IPS DF 6.9 (cell line): ENCODE measurements around the gene RSPH1.

Experiments used
- DNase-seq: peaks from one replicate; pipeline ENCODE4 v3.0.0-alpha.2; 2013; ENCODE audit warnings: low read depth, low spot score
- H3K27ac ChIP-seq: one replicate; pipeline ENCODE4 v1.5.1; 2013; ENCODE audit warnings: low read length, control low read depth
- H3K27me3 ChIP-seq: 2 replicates; pipeline ENCODE4 v1.6.1; 2013; ENCODE audit warnings: mild to moderate bottlenecking, low read length; ENCODE audit not compliant: control insufficient read depth, insufficient read depth
- H3K36me3 ChIP-seq: 2 replicates; pipeline ENCODE4 v1.6.1; 2013; ENCODE audit warnings: low read length; ENCODE audit not compliant: control insufficient read depth, insufficient read depth
- H3K4me1 ChIP-seq: 2 replicates; pipeline ENCODE4 v1.6.1; 2013; ENCODE audit warnings: low read length; ENCODE audit not compliant: control insufficient read depth, insufficient read depth
- H3K4me3 ChIP-seq: 2 replicates; pipeline ENCODE4 v1.5.1; 2013; ENCODE audit warnings: mild to moderate bottlenecking, low read length
- H3K9me3 ChIP-seq: 2 replicates; pipeline ENCODE4 v1.6.1; 2013; ENCODE audit warnings: low read length, inconsistent platforms; ENCODE audit not compliant: control insufficient read depth, insufficient read depth
- WGBS: extraction: QIAGEN DNeasy Blood & Tissue Kit; methylation state at CpG from one replicate; pipeline ENCODE4 v1.1.7; 2013; ENCODE audit warnings: mixed read lengths, missing lambda C conversion rate; ENCODE audit not compliant: insufficient read length, insufficient coverage; 5-methylcytosine and 5-hydroxymethylcytosine counted together

The RSPH1 gene

DNA sequence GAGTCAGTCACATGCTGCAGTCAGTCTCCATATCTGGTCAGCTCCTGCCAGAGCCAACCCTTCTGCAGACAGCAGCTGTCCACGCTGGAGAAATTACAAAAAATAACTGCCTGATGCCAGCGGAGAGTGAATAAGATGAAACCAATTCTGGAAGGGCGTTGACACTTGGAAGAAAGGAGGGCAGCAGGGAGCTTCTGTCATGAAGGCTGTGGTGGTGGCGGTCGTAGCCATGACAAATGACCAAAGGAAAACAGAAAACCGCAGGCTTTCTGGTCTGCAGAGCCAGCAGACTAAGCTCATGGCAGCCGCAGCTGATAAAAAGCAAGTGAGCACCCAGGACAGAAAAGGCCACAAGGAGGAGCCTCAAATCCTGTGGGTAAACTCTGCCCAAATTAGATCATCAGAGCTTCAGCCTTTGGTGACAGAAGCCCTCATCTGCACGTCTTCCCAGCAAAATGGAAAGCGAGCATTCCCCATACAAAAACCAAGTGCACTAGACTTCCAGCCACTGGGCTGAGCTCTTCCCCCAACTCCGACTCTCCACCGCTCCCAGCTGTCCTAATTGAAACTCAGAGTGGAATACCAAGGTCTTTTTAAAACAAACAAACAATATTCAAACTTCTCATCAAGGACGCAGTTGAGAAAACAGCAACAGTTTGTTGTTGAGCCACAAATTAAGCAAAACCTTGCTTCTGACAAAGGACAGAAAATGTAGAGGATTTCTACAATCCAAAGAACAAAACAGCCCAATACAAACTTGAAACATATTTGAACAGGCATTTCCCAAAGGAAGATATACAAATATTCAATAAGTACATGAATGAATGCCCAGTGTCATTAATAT lies 28.7 kb downstream of the RSPH1 start:
- Histone ChIP-seq H3K4me1 (peaks cover 1% of the 10 kb centered on the region; the same call in 1 of the 2 replicates), H3K27ac (no peak overlapping the region), H3K9me3 (no peaks in the 10 kb centered on the region), H3K4me3 (no peak overlapping the region), H3K27me3 (no peaks in the 10 kb centered on the region), H3K36me3 (no peaks in the 10 kb centered on the region)
- DNase-seq = no peak
- no CpG with 5 or more reads among the region's 12 CpGs for WGBS

DNA sequence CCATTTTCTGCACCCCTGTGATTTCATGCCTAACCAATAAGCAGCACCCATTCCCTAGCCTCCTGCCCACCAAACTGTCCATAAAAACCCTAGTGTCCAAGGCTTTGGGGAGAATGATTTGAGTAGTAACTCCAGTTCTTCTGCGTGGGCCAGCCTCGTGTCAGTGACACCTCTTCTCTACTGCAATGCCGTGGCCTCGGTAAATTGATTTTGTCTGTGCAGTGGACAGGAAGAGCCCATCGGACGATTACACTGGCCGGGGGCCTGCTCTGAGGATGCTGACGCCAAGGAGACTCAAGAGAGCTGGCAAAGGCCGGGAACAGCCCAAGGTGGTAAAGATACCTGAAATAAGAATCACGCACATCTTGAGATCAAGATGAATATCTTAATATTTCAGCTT lies 29.3 kb downstream of the RSPH1 start:
- no peak overlapping the region for H3K4me3 ChIP-seq
- no peak for DNase-seq
- no peaks in the 10 kb centered on the region for H3K36me3 ChIP-seq
- no peaks in the 10 kb centered on the region for H3K9me3 ChIP-seq
- no peak overlapping the region for H3K27ac ChIP-seq
- H3K27me3 ChIP-seq = no peaks in the 10 kb centered on the region
- no CpG with 5 or more reads among the region's 10 CpGs for whole genome bisulfite sequencing
- peaks cover 5% of the 10 kb centered on the region for H3K4me1 ChIP-seq

DNA sequence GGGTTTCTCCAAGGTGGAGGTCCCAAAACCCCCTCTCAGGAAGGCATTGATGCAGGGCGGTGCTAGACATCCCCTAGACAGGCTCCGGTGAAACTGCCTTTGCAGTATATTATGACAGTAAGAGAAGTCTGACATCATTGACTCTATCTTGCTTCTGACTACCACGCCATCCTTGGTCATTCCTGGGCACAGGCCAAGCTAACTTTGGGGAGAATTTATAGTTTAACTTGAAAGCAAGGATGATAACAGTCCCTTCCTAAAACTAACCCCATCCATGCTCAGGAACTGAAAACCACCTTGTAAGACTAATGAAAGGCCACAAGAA lies 30.3 kb downstream of the RSPH1 start:
- H3K4me1 ChIP-seq = peaks cover 6% of the 10 kb centered on the region
- H3K27ac ChIP-seq = no peak overlapping the region
- H3K27me3 ChIP-seq = no peaks in the 10 kb centered on the region
- WGBS = no CpG with 5 or more reads among the region's 3 CpGs
- no peak for DNase-seq
- no peaks in the 10 kb centered on the region for H3K9me3 ChIP-seq
- no peaks in the 10 kb centered on the region for H3K36me3 ChIP-seq
- no peak overlapping the region for H3K4me3 ChIP-seq

DNA sequence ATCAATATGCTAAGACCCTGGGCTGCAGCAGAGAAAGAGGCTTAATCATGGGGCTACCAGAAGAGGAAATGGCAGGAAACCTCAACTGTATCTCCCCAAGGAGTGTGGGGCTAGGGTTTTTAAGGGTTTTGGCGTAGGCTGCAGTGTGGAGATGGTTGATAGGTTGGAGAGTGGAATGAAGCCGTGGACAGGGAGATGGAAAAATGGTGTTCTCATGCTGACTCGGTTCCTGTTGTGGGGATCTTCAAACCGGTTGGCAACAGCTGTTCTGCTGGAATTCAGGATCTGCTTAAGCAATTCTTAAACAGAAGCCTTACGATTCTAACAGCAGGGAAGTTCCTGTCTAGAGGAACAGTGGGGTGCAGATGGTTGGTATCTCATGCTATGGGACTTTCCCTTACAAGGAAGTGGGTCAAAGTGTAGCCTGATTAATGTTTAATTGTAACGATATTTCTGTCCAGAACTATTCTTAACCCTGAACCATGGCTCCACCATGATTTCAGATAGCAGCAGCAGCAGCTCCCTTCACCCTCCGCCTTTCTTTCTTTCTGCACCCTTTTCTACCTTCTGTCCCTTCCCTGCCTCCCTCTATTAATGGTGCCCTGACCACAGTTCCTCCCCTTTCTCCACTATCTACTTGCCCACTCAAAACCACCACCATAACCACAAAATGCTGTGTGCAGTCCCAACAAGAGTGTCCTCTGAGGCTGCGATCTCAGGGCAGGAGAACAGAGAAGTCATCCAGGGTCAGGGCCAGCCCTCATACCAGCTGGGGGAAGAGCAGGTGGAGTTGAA lies 30.8 kb downstream of the RSPH1 start:
- Histone ChIP-seq H3K9me3 (no peaks in the 10 kb centered on the region), H3K27ac (no peak overlapping the region), H3K4me3 (no peak overlapping the region), H3K27me3 (no peaks in the 10 kb centered on the region), H3K4me1 (peaks cover 6% of the 10 kb centered on the region), H3K36me3 (no peaks in the 10 kb centered on the region)
- 100% methylated on average over 2 of the region's 8 CpGs for WGBS
- no peak for DNase-seq

DNA sequence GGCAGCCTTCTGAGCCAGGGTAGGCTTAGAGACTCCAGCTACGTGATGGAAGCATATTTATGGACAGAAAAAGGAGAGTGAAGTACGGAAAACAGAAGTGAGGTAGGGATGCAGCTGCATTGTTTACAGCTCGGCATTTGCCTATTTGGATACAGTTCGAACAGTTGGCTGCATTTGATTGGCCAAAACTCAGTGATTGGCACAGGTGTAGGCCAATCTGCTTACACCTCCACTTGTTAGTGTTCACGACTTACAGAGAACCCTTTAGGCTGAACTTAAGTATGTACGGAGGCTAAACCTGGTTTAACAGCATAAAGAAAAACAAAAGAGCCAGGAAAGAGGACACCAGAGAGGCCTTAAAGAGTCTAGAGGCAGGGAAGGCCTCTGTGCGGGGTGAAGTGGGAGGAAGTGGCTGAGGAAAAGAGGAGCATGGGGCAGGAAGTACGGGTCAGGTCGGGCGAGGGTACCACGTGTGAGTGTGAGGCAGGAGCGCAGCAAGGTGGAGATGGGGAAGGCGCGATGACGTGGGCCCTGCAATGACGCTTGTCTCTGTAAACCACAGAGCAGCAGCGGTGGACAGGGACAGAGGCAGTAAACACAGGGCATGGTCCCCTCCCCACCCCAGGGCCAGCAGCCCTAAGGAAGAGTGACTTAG lies 32.0 kb downstream of the RSPH1 start:
- H3K4me1 ChIP-seq = peaks cover 6% of the 10 kb centered on the region
- no CpG with 5 or more reads among the region's 17 CpGs for WGBS
- no peaks in the 10 kb centered on the region for H3K9me3 ChIP-seq
- H3K27ac ChIP-seq = no peak overlapping the region
- H3K4me3 ChIP-seq = no peak overlapping the region
- no peaks in the 10 kb centered on the region for H3K27me3 ChIP-seq
- no peaks in the 10 kb centered on the region for H3K36me3 ChIP-seq
- DNase-seq = peak; percentile 87

DNA sequence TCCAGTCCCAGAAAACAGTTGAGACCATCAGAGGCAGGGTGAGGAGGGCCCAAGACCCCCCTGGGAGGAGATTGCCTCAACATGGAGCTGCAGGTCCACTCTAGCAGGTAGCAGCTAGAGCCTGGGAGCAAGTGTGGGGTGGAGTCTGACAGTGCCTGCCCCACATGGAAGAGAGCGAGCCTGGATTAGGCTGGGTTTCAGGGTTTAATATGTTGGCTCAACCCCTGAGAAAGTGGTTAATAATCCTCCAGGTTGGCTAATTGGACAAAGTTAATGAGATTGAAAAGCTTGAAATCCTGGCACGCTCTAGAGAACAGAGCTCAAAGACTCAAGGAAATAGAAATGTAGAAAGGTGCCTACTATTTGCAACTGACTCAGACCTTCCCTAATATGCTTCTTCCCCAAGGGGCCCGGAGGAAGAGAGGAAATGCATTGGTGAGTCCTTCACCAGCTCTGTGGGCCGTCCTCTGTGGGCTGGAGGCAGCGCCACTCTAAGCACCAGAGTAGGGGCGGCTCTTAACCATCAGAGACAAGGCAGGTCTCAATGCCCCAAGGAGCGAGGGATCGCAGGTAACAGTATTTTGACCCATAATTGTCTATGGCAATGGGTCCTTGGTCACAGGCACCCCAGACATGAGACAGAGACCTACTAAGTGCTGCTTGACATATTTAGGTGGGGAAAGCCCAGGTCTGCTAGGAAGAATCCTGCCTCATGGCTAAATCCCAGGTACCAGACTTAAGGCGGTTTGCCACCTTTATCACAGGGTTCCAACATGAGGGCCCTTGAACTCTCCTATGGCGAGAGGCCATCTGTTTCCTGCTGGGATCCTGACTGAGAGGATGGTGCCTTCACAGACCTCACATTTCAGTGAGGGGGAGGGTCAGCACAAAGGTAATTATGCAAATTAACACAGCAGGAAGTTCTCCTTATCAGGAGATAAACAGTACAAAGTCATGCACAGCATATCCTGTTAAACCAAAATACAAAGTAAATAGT lies 33.8 kb downstream of the RSPH1 start:
- DNase-seq = no peak
- H3K4me1 ChIP-seq = peaks cover 6% of the 10 kb centered on the region
- H3K4me3 ChIP-seq = no peak overlapping the region
- WGBS = no CpG with 5 or more reads among the region's 10 CpGs
- no peaks in the 10 kb centered on the region for H3K36me3 ChIP-seq
- no peak overlapping the region for H3K27ac ChIP-seq
- no peaks in the 10 kb centered on the region for H3K9me3 ChIP-seq
- no peaks in the 10 kb centered on the region for H3K27me3 ChIP-seq

DNA sequence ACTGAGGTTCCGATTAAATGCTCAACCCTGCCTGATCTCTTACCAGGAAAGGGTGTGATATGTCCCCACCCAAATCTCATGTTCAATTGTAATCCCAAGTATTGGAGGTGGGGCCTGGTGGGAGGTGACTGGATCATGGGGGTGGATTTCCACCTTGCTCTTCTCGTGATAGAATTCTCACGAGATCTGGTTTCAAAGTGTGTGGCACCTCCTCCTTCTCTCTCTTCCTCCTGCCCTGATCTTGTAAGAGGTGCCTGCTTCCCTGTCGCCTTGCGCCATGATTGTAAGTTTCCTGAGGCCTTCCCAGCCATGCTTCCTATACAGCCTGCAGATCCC lies 34.9 kb downstream of the RSPH1 start:
- H3K27ac ChIP-seq = no peak overlapping the region
- H3K4me3 ChIP-seq = no peak overlapping the region
- no peaks in the 10 kb centered on the region for H3K27me3 ChIP-seq
- no peaks in the 10 kb centered on the region for H3K9me3 ChIP-seq
- WGBS = no CpG with 5 or more reads among the region's 5 CpGs
- DNase-seq = no peak
- H3K4me1 ChIP-seq = peaks cover 6% of the 10 kb centered on the region
- H3K36me3 ChIP-seq = no peaks in the 10 kb centered on the region

DNA sequence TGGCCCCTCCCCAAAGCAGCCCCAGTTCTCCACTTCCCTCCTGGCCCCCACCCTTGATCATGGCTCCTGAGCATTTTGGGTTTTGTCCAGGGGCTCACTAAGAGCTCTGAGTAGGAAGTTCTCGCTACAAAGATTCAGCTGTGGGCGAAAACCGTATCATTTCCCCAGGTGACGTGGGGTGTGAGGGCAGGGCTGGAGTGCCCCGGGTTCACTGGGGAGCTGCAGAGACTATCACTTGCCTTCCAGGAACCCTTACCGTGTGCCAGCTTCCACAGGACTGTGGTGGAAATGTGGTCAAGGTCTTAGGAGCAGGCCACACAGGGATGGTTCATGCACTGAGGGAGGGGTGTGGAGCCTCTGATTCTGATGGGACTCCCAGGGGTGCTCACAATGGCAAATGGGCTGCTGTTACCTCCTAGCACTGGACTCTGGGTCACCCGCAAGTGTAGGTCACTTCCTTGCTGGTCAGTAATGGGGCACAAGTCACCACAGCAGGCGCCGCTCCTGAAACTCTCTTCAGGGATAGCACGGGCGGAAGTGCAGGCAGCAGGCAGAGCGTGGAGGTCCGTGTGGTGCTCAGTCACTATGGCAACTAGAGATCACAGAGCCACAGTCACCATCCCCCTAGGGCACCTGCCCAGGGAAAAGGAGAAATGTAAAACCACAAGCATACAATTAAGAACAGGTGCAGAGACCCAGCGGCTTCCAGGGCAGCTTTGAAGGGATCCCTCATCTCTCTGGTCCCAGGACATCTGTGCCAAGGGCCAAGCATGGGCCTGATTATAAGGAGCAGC lies 35.4 kb downstream of the RSPH1 start:
- H3K4me1 ChIP-seq = peaks cover 6% of the 10 kb centered on the region
- H3K27ac ChIP-seq = no peak overlapping the region
- no peaks in the 10 kb centered on the region for H3K27me3 ChIP-seq
- DNase-seq = no peak
- no peaks in the 10 kb centered on the region for H3K9me3 ChIP-seq
- WGBS = no CpG with 5 or more reads among the region's 14 CpGs
- H3K36me3 ChIP-seq = no peaks in the 10 kb centered on the region
- H3K4me3 ChIP-seq = no peak overlapping the region

DNA sequence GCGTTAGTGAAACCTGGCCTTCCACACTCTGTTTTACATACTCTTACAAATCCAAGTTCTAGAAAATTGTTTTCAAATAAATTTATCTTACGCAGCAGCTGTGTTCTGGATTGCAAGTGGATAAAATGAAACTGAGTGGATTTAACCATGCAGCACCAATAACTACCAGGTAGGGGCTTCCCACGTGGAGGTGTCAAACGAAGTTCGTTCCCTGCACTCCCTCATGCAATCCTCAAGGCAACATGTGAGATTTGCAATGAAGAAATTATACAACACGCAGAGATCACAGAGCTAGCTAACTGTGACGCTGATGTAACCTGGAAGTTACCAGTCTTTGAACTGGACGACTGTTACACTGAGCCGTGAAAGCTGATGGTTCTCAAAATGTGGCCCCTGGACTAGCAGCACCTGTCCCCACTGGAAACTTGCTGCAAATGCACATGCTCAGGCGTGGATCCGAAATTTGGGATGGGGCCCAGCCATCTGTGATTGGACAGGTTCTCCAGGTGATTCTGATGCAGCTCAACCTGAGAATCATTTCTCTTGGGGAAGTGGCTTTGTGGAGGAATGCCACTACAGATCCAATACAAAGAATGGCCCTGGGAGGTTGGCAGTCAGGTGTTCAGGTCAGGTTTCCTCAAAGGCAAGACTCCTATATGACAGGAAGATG lies 36.3 kb downstream of the RSPH1 start:
- H3K27me3 ChIP-seq = no peaks in the 10 kb centered on the region
- no CpG with 5 or more reads among the region's 11 CpGs for WGBS

More for the DNA sequence above, 36.3 kb downstream of the RSPH1 start:
- Histone ChIP-seq H3K27ac (no peak overlapping the region), H3K4me3 (no peak overlapping the region), H3K36me3 (no peaks in the 10 kb centered on the region), H3K9me3 (no peaks in the 10 kb centered on the region), H3K4me1 (peaks cover 6% of the 10 kb centered on the region)
- DNase-seq = no peak
